RWPE1 (cell line): ENCODE results near the gene MERTK.
"Not testable (repeated sequence)": the region's sequence is repeated elsewhere in the genome, so short reads cannot be mapped to it uniquely, and the experiment has no call there.

Experiments used
- CTCF ChIA-PET: fragments of 350-600 bp; sonication (Branson Sonifier 250); formaldehyde crosslinking; extraction: SDS; loops from one replicate; lab custom pipeline; 2021; lab: Yijun Ruan, JAX
- POLR2A ChIA-PET: fragments of 400-600 bp; formaldehyde crosslinking; extraction: SDS; loops from one replicate; lab custom pipeline; 2020; ENCODE audit warnings: antibody characterized with exemption; ENCODE audit not compliant: low non-redundant PET; lab: Yijun Ruan, JAX
- DNase-seq: peaks from one replicate; pipeline ENCODE4 v3.0.0; 2012; ENCODE audit warnings: low spot score
- H3K27ac ChIP-seq: fragments of 450-650 bp; 2 replicates; pipeline ENCODE4 v1.5.1; 2017
- CTCF ChIP-seq: fragments of 450-650 bp; conservative IDR thresholded peaks from 2 replicates; pipeline ENCODE4 v1.5.1; 2017; ENCODE audit warnings: low read depth, mild to moderate bottlenecking

The MERTK gene

GRCh38 chr2:111910609-111911277 lies 12.3 kb downstream of the MERTK start:
- TF ChIP-seq CTCF = no peak
- CTCF ChIA-PET = interaction anchor here (0.6 kb wide), 1 partner anchor 18 kb away, joined by 3 read pairs; no protein-coding TSS in a partner anchor
- DNase-seq = no peak
- POLR2A ChIA-PET = no interaction called here
- no peak overlapping the region for H3K27ac ChIP-seq

GRCh38 chr2:111911295-111911977 lies 13.0 kb downstream of the MERTK start:
- H3K27ac ChIP-seq, POLR2A ChIA-PET, CTCF ChIA-PET, DNase-seq: not testable (repeated sequence)

- ChIA-PET POLR2A (no interaction called here), CTCF (interaction anchor here (0.7 kb wide), 1 partner anchor 94 kb away, joined by 4 read pairs; no protein-coding TSS in a partner anchor)
- no peak overlapping the region for H3K27ac ChIP-seq
- no peak for DNase-seq
- no peak for TF ChIP-seq CTCF
These were observed 14.1 kb downstream of the MERTK start for GRCh38 chr2:111912547-111912946.

GRCh38 chr2:111917106-111917505 lies 18.7 kb downstream of the MERTK start:
- DNase-seq = no peak
- CTCF ChIA-PET = no interaction called here
- no peak overlapping the region for H3K27ac ChIP-seq
- TF ChIP-seq CTCF = no peak
- POLR2A ChIA-PET = no interaction called here

- POLR2A ChIA-PET = no interaction called here
- TF ChIP-seq CTCF = no peak
- DNase-seq = no peak
- no peak overlapping the region for H3K27ac ChIP-seq
- CTCF ChIA-PET = no interaction called here
These were observed 20.0 kb downstream of the MERTK start for GRCh38 chr2:111918383-111918806.

- ChIA-PET CTCF (no interaction called here), POLR2A (no interaction called here)
- no peak overlapping the region for H3K27ac ChIP-seq
- TF ChIP-seq CTCF = no peak
- DNase-seq = no peak
These were observed 21.0 kb downstream of the MERTK start for GRCh38 chr2:111919365-111919764.
